ENCODE data around the gene TOP3B. TPM values are rescaled to one million over a fixed set of nuclear protein-coding genes. Genes with fewer than 3 reads are reported as not detected.

The TOP3B gene
- total RNA-seq, 1 donor from 2014 or later, result 40.9 TPM

GRCh38 chr22:21984793-21985192, 2.2 kb upstream of the TOP3B start:
- no peak overlapping the region for H3K27ac Mint-ChIP-seq
- H3K9me3 Mint-ChIP-seq, result no peaks in the 10 kb centered on the region
- H3K36me3 Mint-ChIP-seq (ENCODE audit: low read depth), result no peaks in the 10 kb centered on the region
- intact Hi-C loops (cut with micrococcal nuclease), result no loop called here
- H3K27me3 Mint-ChIP-seq (ENCODE audit: low read depth), result no peaks in the 10 kb centered on the region
- H3K4me1 Mint-ChIP-seq (ENCODE audit: low read depth), result peaks cover 13% of the 10 kb centered on the region
- peak overlapping the region; percentile 66 for H3K4me3 Mint-ChIP-seq (ENCODE audit: low read depth)
- DNase-seq (ENCODE audit: low spot score), result no peak

- intact Hi-C loops (cut with micrococcal nuclease), result no loop called here
- no peak for DNase-seq (ENCODE audit: low spot score)
- H3K4me1 Mint-ChIP-seq (ENCODE audit: low read depth), result peaks cover 14% of the 10 kb centered on the region
- H3K4me3 Mint-ChIP-seq (ENCODE audit: low read depth), result peak overlapping the region; percentile 89
- no peaks in the 10 kb centered on the region for H3K27me3 Mint-ChIP-seq (ENCODE audit: low read depth)
- no peaks in the 10 kb centered on the region for H3K36me3 Mint-ChIP-seq (ENCODE audit: low read depth)
- no peaks in the 10 kb centered on the region for H3K9me3 Mint-ChIP-seq
- H3K27ac Mint-ChIP-seq, result peak overlapping the region; percentile 70
Measured at GRCh38 chr22:21981874-21982273, 713 bp downstream of the TOP3B start.

GRCh38 chr22:21980547-21980946, 2.0 kb downstream of the TOP3B start:
- Mint-ChIP-seq H3K4me1 (ENCODE audit: low read depth) (peaks cover 14% of the 10 kb centered on the region), H3K27me3 (ENCODE audit: low read depth) (no peaks in the 10 kb centered on the region), H3K36me3 (ENCODE audit: low read depth) (peaks cover 3% of the 10 kb centered on the region), H3K9me3 (no peaks in the 10 kb centered on the region), H3K4me3 (ENCODE audit: low read depth) (peak overlapping the region; percentile 5), H3K27ac (no peak overlapping the region)
- intact Hi-C loops (cut with micrococcal nuclease), result no loop called here
- no peak for DNase-seq (ENCODE audit: low spot score)

- no peaks in the 10 kb centered on the region for H3K9me3 Mint-ChIP-seq
- H3K27ac Mint-ChIP-seq, result no peak overlapping the region
- H3K36me3 Mint-ChIP-seq (ENCODE audit: low read depth), result peaks cover 16% of the 10 kb centered on the region
- H3K4me3 Mint-ChIP-seq (ENCODE audit: low read depth), result no peak overlapping the region
- H3K27me3 Mint-ChIP-seq (ENCODE audit: low read depth), result no peaks in the 10 kb centered on the region
- intact Hi-C loops (cut with micrococcal nuclease), result no loop called here
- DNase-seq (ENCODE audit: low spot score), result no peak
- peaks cover 14% of the 10 kb centered on the region for H3K4me1 Mint-ChIP-seq (ENCODE audit: low read depth)
Measured at GRCh38 chr22:21978564-21979386, 3.8 kb downstream of the TOP3B start.

- peaks cover 25% of the 10 kb centered on the region for H3K36me3 Mint-ChIP-seq (ENCODE audit: low read depth)
- no peak overlapping the region for H3K27ac Mint-ChIP-seq
- H3K9me3 Mint-ChIP-seq, result no peaks in the 10 kb centered on the region
- H3K27me3 Mint-ChIP-seq (ENCODE audit: low read depth), result no peaks in the 10 kb centered on the region
- no peak for DNase-seq (ENCODE audit: low spot score)
- H3K4me3 Mint-ChIP-seq (ENCODE audit: low read depth), result no peak overlapping the region
- intact Hi-C loops (cut with micrococcal nuclease), result no loop called here
- peaks cover 14% of the 10 kb centered on the region for H3K4me1 Mint-ChIP-seq (ENCODE audit: low read depth)
Measured at GRCh38 chr22:21977814-21978213, 4.8 kb downstream of the TOP3B start.

- H3K36me3 Mint-ChIP-seq (ENCODE audit: low read depth), result peaks cover 37% of the 10 kb centered on the region
- H3K27me3 Mint-ChIP-seq (ENCODE audit: low read depth), result no peaks in the 10 kb centered on the region
- peaks cover 7% of the 10 kb centered on the region for H3K4me1 Mint-ChIP-seq (ENCODE audit: low read depth)
- no peaks in the 10 kb centered on the region for H3K9me3 Mint-ChIP-seq
- intact Hi-C loops (cut with micrococcal nuclease), result no loop called here
- no peak overlapping the region for H3K4me3 Mint-ChIP-seq (ENCODE audit: low read depth)
- no peak overlapping the region for H3K27ac Mint-ChIP-seq
- no peak for DNase-seq (ENCODE audit: low spot score)
Measured at GRCh38 chr22:21975854-21976345, 6.7 kb downstream of the TOP3B start.

- H3K36me3 Mint-ChIP-seq (ENCODE audit: low read depth), result peaks cover 42% of the 10 kb centered on the region
- intact Hi-C loops (cut with micrococcal nuclease), result no loop called here
- H3K27me3 Mint-ChIP-seq (ENCODE audit: low read depth), result no peaks in the 10 kb centered on the region
- H3K9me3 Mint-ChIP-seq, result no peaks in the 10 kb centered on the region
- H3K4me1 Mint-ChIP-seq (ENCODE audit: low read depth), result peaks cover 4% of the 10 kb centered on the region
- no peak overlapping the region for H3K27ac Mint-ChIP-seq
- no peak for DNase-seq (ENCODE audit: low spot score)
- H3K4me3 Mint-ChIP-seq (ENCODE audit: low read depth), result no peak overlapping the region
Measured at GRCh38 chr22:21975273-21975672, 7.3 kb downstream of the TOP3B start.

- DNase-seq (ENCODE audit: low spot score), result no peak
- Mint-ChIP-seq H3K27ac (no peak overlapping the region), H3K4me1 (ENCODE audit: low read depth) (peaks cover 2% of the 10 kb centered on the region), H3K27me3 (ENCODE audit: low read depth) (no peaks in the 10 kb centered on the region), H3K4me3 (ENCODE audit: low read depth) (no peak overlapping the region), H3K36me3 (ENCODE audit: low read depth) (peaks cover 45% of the 10 kb centered on the region), H3K9me3 (no peaks in the 10 kb centered on the region)
- intact Hi-C loops (cut with micrococcal nuclease), result no loop called here
Measured at GRCh38 chr22:21974058-21974649, 8.4 kb downstream of the TOP3B start.

- Mint-ChIP-seq H3K27me3 (ENCODE audit: low read depth) (no peaks in the 10 kb centered on the region), H3K9me3 (no peaks in the 10 kb centered on the region), H3K4me1 (ENCODE audit: low read depth) (no peaks in the 10 kb centered on the region), H3K4me3 (ENCODE audit: low read depth) (no peak overlapping the region), H3K27ac (no peak overlapping the region), H3K36me3 (ENCODE audit: low read depth) (peaks cover 55% of the 10 kb centered on the region)
- no peak for DNase-seq (ENCODE audit: low spot score)
- intact Hi-C loops (cut with micrococcal nuclease), result no loop called here
Measured at GRCh38 chr22:21972806-21973205, 9.8 kb downstream of the TOP3B start.

GRCh38 chr22:21972293-21972779, 10.3 kb downstream of the TOP3B start:
- peaks cover 57% of the 10 kb centered on the region for H3K36me3 Mint-ChIP-seq (ENCODE audit: low read depth)
- no peaks in the 10 kb centered on the region for H3K27me3 Mint-ChIP-seq (ENCODE audit: low read depth)
- H3K4me1 Mint-ChIP-seq (ENCODE audit: low read depth), result no peaks in the 10 kb centered on the region
- H3K27ac Mint-ChIP-seq, result no peak overlapping the region
- H3K4me3 Mint-ChIP-seq (ENCODE audit: low read depth), result no peak overlapping the region
- DNase-seq (ENCODE audit: low spot score), result peak; percentile 26
- H3K9me3 Mint-ChIP-seq, result no peaks in the 10 kb centered on the region
- intact Hi-C loops (cut with micrococcal nuclease), result no loop called here

- no peaks in the 10 kb centered on the region for H3K9me3 Mint-ChIP-seq
- no peaks in the 10 kb centered on the region for H3K27me3 Mint-ChIP-seq (ENCODE audit: low read depth)
- intact Hi-C loops (cut with micrococcal nuclease), result no loop called here
- H3K4me3 Mint-ChIP-seq (ENCODE audit: low read depth), result no peak overlapping the region
- no peaks in the 10 kb centered on the region for H3K4me1 Mint-ChIP-seq (ENCODE audit: low read depth)
- peaks cover 60% of the 10 kb centered on the region for H3K36me3 Mint-ChIP-seq (ENCODE audit: low read depth)
- H3K27ac Mint-ChIP-seq, result no peak overlapping the region
- DNase-seq (ENCODE audit: low spot score), result no peak
Measured at GRCh38 chr22:21971858-21972275, 10.7 kb downstream of the TOP3B start.

GRCh38 chr22:21970800-21971617, 11.6 kb downstream of the TOP3B start:
- no peak overlapping the region for H3K27ac Mint-ChIP-seq
- no peak overlapping the region for H3K4me3 Mint-ChIP-seq (ENCODE audit: low read depth)
- H3K4me1 Mint-ChIP-seq (ENCODE audit: low read depth), result no peaks in the 10 kb centered on the region
- H3K27me3 Mint-ChIP-seq (ENCODE audit: low read depth), result no peaks in the 10 kb centered on the region
- DNase-seq (ENCODE audit: low spot score), result no peak
- intact Hi-C loops (cut with micrococcal nuclease), result no loop called here
- peaks cover 68% of the 10 kb centered on the region for H3K36me3 Mint-ChIP-seq (ENCODE audit: low read depth)
- no peaks in the 10 kb centered on the region for H3K9me3 Mint-ChIP-seq

Measured in activated T-helper 2 cell treated with anti-CD3 and anti-CD28 coated beads, Interferon-gamma antibody, Interleukin-2, Interleukin-4, amounts not matched to agents 10 μg/mL and 5 μg/mL and 100 μg/mL, durations not matched to agents 14 hours and 24 hours and 36 hours (primary cell).